ENCODE results near the gene CDKN2AIP.

Gene CDKN2AIP

GRCh38 chr4:183437452-183437851 lies 7.0 kb upstream of the CDKN2AIP start:
- H3K9me2 ChIP-seq (ENCODE audit: low read depth, low read length) = no peaks in the 10 kb centered on the region
- no peaks in the 10 kb centered on the region for H3K27me3 ChIP-seq (ENCODE audit: insufficient read depth, low read length)
- no peak overlapping the region for H3K4me2 ChIP-seq (ENCODE audit: low read length)
- H3F3A ChIP-seq (ENCODE audit: insufficient read depth, low read length) = no peaks in the 10 kb centered on the region
- H2AFZ ChIP-seq (ENCODE audit: low read length) = no peak overlapping the region
- no peaks in the 10 kb centered on the region for H3K36me3 ChIP-seq (ENCODE audit: insufficient read depth, low read length)
- no peaks in the 10 kb centered on the region for H3K79me2 ChIP-seq (ENCODE audit: insufficient read depth, low read length)
- no peaks in the 10 kb centered on the region for H4K20me1 ChIP-seq (ENCODE audit: insufficient read depth, low read length)
- no peak overlapping the region for H3K9ac ChIP-seq (ENCODE audit: low read length)
- H3K27ac ChIP-seq (ENCODE audit: low read depth, low read length, poor library complexity, severe bottlenecking) = no peak overlapping the region
- TF ChIP-seq CTCF (IDR thresholded peaks at IDR 0.05; ENCODE audit: low read length) (no peak), EZH2 (IDR thresholded peaks at IDR 0.05; ENCODE audit: borderline replicate concordance, low read length) (no peak)
- H3K9me3 ChIP-seq (ENCODE audit: low read length) = no peaks in the 10 kb centered on the region
- no peaks in the 10 kb centered on the region for H3K4me1 ChIP-seq (ENCODE audit: insufficient read depth, low read length, severe bottlenecking)
- H3K4me3 ChIP-seq (ENCODE audit: low read depth, low read length, poor library complexity, severe bottlenecking) = no peak overlapping the region

GRCh38 chr4:183438458-183439113 lies 5.8 kb upstream of the CDKN2AIP start:
- H3K4me2 ChIP-seq (ENCODE audit: low read length) = no peak overlapping the region
- no peak overlapping the region for H3K4me3 ChIP-seq (ENCODE audit: low read depth, low read length, poor library complexity, severe bottlenecking)
- H2AFZ ChIP-seq (ENCODE audit: low read length) = no peak overlapping the region
- no peaks in the 10 kb centered on the region for H3K36me3 ChIP-seq (ENCODE audit: insufficient read depth, low read length)
- H3K79me2 ChIP-seq (ENCODE audit: insufficient read depth, low read length) = no peaks in the 10 kb centered on the region
- no peaks in the 10 kb centered on the region for H3K9me2 ChIP-seq (ENCODE audit: low read depth, low read length)
- no peaks in the 10 kb centered on the region for H4K20me1 ChIP-seq (ENCODE audit: insufficient read depth, low read length)
- TF ChIP-seq EZH2 (IDR thresholded peaks at IDR 0.05; ENCODE audit: borderline replicate concordance, low read length) = no peak
- TF ChIP-seq CTCF (IDR thresholded peaks at IDR 0.05; ENCODE audit: low read length) = no peak
- no peak overlapping the region for H3K9ac ChIP-seq (ENCODE audit: low read length)
- H3K27ac ChIP-seq (ENCODE audit: low read depth, low read length, poor library complexity, severe bottlenecking) = no peak overlapping the region
- peaks cover 6% of the 10 kb centered on the region for H3K4me1 ChIP-seq (ENCODE audit: insufficient read depth, low read length, severe bottlenecking)
- H3K9me3 ChIP-seq (ENCODE audit: low read length) = no peaks in the 10 kb centered on the region
- H3F3A ChIP-seq (ENCODE audit: insufficient read depth, low read length) = no peaks in the 10 kb centered on the region
- no peaks in the 10 kb centered on the region for H3K27me3 ChIP-seq (ENCODE audit: insufficient read depth, low read length)

GRCh38 chr4:183441276-183441675 lies 3.2 kb upstream of the CDKN2AIP start:
- H3K79me2 ChIP-seq (ENCODE audit: insufficient read depth, low read length) = peaks cover 13% of the 10 kb centered on the region
- H3K9me2 ChIP-seq (ENCODE audit: low read depth, low read length) = no peaks in the 10 kb centered on the region
- no peaks in the 10 kb centered on the region for H3K9me3 ChIP-seq (ENCODE audit: low read length)
- TF ChIP-seq CTCF (IDR thresholded peaks at IDR 0.05; ENCODE audit: low read length) = no peak
- TF ChIP-seq EZH2 (IDR thresholded peaks at IDR 0.05; ENCODE audit: borderline replicate concordance, low read length) = no peak
- peaks cover 7% of the 10 kb centered on the region for H3K36me3 ChIP-seq (ENCODE audit: insufficient read depth, low read length)
- H3K4me1 ChIP-seq (ENCODE audit: insufficient read depth, low read length, severe bottlenecking) = peaks cover 21% of the 10 kb centered on the region
- 0 out of 2 replicates have a peak, but pooled peaks cover 3% of the 10 kb centered on the region for H4K20me1 ChIP-seq (ENCODE audit: insufficient read depth, low read length)
- H3K27ac ChIP-seq (ENCODE audit: low read depth, low read length, poor library complexity, severe bottlenecking) = no peak overlapping the region
- no peak overlapping the region for H3K4me3 ChIP-seq (ENCODE audit: low read depth, low read length, poor library complexity, severe bottlenecking)
- H3F3A ChIP-seq (ENCODE audit: insufficient read depth, low read length) = no peaks in the 10 kb centered on the region
- H2AFZ ChIP-seq (ENCODE audit: low read length) = no peak overlapping the region
- H3K4me2 ChIP-seq (ENCODE audit: low read length) = no peak overlapping the region
- no peak overlapping the region for H3K9ac ChIP-seq (ENCODE audit: low read length)
- H3K27me3 ChIP-seq (ENCODE audit: insufficient read depth, low read length) = no peaks in the 10 kb centered on the region

All from OCI-LY1 (cell line).